ENCODE data around the gene GNL3. TPM values are rescaled to one million over a fixed set of nuclear protein-coding genes. Genes with fewer than 3 reads are reported as not detected.

GNL3 gene
- total RNA-seq, 1 experiment from 2014 or later, result 205 TPM

- BruUV-seq (replicated peaks), result no TSS peak
- no peak for DNase-seq (ENCODE audit: low read depth, low spot score)
- no peak for ATAC-seq
Observed at GRCh38 chr3:52721730-52722008, 35.8 kb downstream of the GNL3 start.

More at GRCh38 chr3:52721730-52722008, 35.8 kb downstream of the GNL3 start:
- Histone ChIP-seq H3K36me3 (ENCODE audit: control insufficient read depth in 1 of 2, insufficient read depth in 2 of 2, low read length in 2 of 2) (peaks cover 0 to 3% of the 10 kb centered on the region in 2 experiments; a peak in 1 of 4 replicates), H3K27ac (ENCODE audit: low read depth, low read length) (no peak overlapping the region), H3K79me2 (ENCODE audit: insufficient read depth, low read length) (no peaks in the 10 kb centered on the region), H3K4me1 (ENCODE audit: control insufficient read depth in 1 of 2, insufficient read depth in 2 of 2, low read length in 2 of 2) (no peaks in the 10 kb centered on the region), H3K27me3 (ENCODE audit: insufficient read depth, low read length) (no peaks in the 10 kb centered on the region), H2AFZ (ENCODE audit: low read depth, low read length, poor library complexity, severe bottlenecking) (no peak overlapping the region), H4K20me1 (ENCODE audit: insufficient read depth) (no peaks in the 10 kb centered on the region), H3K9me2 (ENCODE audit: insufficient read depth) (no peaks in the 10 kb centered on the region), H3K4me2 (ENCODE audit: low read length) (no peak overlapping the region), H3K9ac (ENCODE audit: low read length) (no peak overlapping the region), H3K4me3 (replicated peaks in 1 of 2; ENCODE audit: low read depth in 1 of 2, low read length in 2 of 2) (no peak overlapping the region), H3K9me3 (ENCODE audit: control insufficient read depth in 1 of 2, insufficient read depth in 1 of 2, low read depth in 1 of 2, low read length in 2 of 2) (no peaks in the 10 kb centered on the region)
- ChIA-PET RAD21 (ENCODE audit: low non-redundant PET in 1 of 2, low total read pairs in 2 of 2, uncharacterized antibody in 2 of 2, unreplicated experiment in 2 of 2) (no interaction called here), CTCF (no interaction called here), POLR2A (no interaction called here)
- no peak for TF ChIP-seq ZFX (IDR thresholded peaks at IDR 0.05)
- TF ChIP-seq POLR2A (IDR thresholded peaks at IDR 0.05; ENCODE audit: borderline replicate concordance, extremely low read depth, insufficient read depth, insufficient read length), result no peak
- TF ChIP-seq ZNF274 (IDR thresholded peaks at IDR 0.05; ENCODE audit: low read depth, low read length), result no peak
- TF ChIP-seq REST (IDR thresholded peaks at IDR 0.05; ENCODE audit: low read depth), result no peak
- intact Hi-C loops (cut with micrococcal nuclease), result no loop called here

All from HCT116 (cell line).